K562 (cell line): ENCODE data around the gene RPL34. TPM values are rescaled to one million over a fixed set of nuclear protein-coding genes. Genes with fewer than 3 reads are reported as not detected.

ENCODE experiments used
- ELF4 ChIP-seq: fragments of 450-650 bp; formaldehyde crosslinking; IDR thresholded peaks from 2 replicates; pipeline ENCODE4 v1.4.0; 2022; ENCODE audit warnings: missing genetic modification characterization
- KHSRP ChIP-seq: fragments of 450-650 bp; IDR thresholded peaks from 2 replicates; pipeline ENCODE4 v1.6.1; 2017
- OTX1 ChIP-seq: fragments of 450-650 bp; formaldehyde crosslinking; IDR thresholded peaks from 2 replicates; pipeline ENCODE4 v1.4.0; 2022; ENCODE audit warnings: mild to moderate bottlenecking
- PCBP2 ChIP-seq: fragments of 200-400 bp; formaldehyde crosslinking; IDR thresholded peaks from 2 replicates; pipeline ENCODE4 v1.6.1; 2018; ENCODE audit warnings: low read length, low read depth, mild to moderate bottlenecking, moderate library complexity; ENCODE audit not compliant: poor library complexity, severe bottlenecking
- SUPT5H ChIP-seq: fragments of 450-650 bp; IDR thresholded peaks from 2 replicates; pipeline ENCODE4 v1.6.1; 2016
- polyA plus RNA-seq, 8 experiments: library from polyadenylated mRNA; depleted of rRNA in 4 of 8; stranded (reverse) in 5 of 8; unstranded in 3 of 8; fragments of >200 nt; fragmentation: Nextera tagmentation in 2 of 8; fragmentation: Illumina TruSeq in 1 of 8; extraction: Ambion mirVana in 2 of 8; extraction: Trizol in 1 of 8; gene quantifications; 2 replicates each; pipeline versions ENCODE4 v1.2.1 to v1.2.3, GENCODE V29; 2011 to 2014; ENCODE audit warnings: inconsistent platforms in 1 of 8, missing spikeins in 1 of 8
- total RNA-seq, 7 experiments: library from RNA; depleted of rRNA in 6 of 7; stranded (reverse); fragments of >200 nt in 6 of 7; fragmentation: Illumina TruSeq in 2 of 7; extraction: Trizol in 2 of 7; gene quantifications; 2 replicates each; pipeline versions ENCODE4 v1.2.1 to v1.2.3, GENCODE V29; 2011 to 2021; ENCODE audit warnings: low replicate concordance in 1 of 7
- TF ChIP-seq, protein P1 (sequence below), 2 experiments: fragments of 450-650 bp; formaldehyde crosslinking in 1 of 2; IDR thresholded peaks; 2 replicates each; pipeline versions ENCODE4 v1.4.0 to v1.6.1; 2014 to 2020; ENCODE audit warnings: mild to moderate bottlenecking in 2 of 2, borderline replicate concordance in 1 of 2, low read depth in 1 of 2
- TF ChIP-seq, protein P2 (sequence below): fragments of 450-650 bp; formaldehyde crosslinking; IDR thresholded peaks from 2 replicates; pipeline ENCODE4 v1.4.0; 2022; ENCODE audit warnings: missing genetic modification characterization
- TF ChIP-seq, protein P3 (sequence below): fragments of 450-650 bp; formaldehyde crosslinking; IDR thresholded peaks from 2 replicates; pipeline ENCODE4 v1.4.0; 2022; ENCODE audit warnings: missing genetic modification characterization
- TF ChIP-seq, protein P4 (sequence below): sonication (generic); formaldehyde crosslinking; IDR thresholded peaks from 2 replicates; pipeline ENCODE4 v1.8.0; 2023; ENCODE audit warnings: missing genetic modification reagents, mild to moderate bottlenecking, borderline replicate concordance

Gene RPL34
- total and polyA plus RNA-seq, 9 of the 15 experiments (the other 6 are each of a cell fraction or from before 2014, with no cell fraction given): 1,612 to 4,502 (median 2,593) TPM

DNA sequence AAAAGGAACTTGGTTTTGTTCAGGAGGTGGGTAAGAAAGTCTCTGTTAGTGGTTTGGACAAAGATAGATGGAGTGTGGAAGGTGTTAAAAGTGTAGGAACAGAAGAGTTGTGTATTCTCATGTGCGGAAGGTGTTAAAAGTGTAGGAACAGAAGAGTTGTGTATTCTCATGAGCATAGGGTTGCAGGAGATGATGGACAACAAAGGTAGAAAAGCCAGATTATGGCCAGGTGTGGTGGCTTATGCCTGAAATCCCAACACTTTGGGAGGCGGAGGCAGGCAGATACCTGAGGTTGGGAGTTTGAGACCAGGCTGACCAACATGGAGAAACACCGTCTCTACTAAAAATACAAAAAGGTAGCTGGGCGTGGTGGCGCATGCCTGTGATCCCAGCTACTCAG is 2.5 kb downstream of the RPL34 start (continued):
- TF ChIP-seq, protein P1, sequence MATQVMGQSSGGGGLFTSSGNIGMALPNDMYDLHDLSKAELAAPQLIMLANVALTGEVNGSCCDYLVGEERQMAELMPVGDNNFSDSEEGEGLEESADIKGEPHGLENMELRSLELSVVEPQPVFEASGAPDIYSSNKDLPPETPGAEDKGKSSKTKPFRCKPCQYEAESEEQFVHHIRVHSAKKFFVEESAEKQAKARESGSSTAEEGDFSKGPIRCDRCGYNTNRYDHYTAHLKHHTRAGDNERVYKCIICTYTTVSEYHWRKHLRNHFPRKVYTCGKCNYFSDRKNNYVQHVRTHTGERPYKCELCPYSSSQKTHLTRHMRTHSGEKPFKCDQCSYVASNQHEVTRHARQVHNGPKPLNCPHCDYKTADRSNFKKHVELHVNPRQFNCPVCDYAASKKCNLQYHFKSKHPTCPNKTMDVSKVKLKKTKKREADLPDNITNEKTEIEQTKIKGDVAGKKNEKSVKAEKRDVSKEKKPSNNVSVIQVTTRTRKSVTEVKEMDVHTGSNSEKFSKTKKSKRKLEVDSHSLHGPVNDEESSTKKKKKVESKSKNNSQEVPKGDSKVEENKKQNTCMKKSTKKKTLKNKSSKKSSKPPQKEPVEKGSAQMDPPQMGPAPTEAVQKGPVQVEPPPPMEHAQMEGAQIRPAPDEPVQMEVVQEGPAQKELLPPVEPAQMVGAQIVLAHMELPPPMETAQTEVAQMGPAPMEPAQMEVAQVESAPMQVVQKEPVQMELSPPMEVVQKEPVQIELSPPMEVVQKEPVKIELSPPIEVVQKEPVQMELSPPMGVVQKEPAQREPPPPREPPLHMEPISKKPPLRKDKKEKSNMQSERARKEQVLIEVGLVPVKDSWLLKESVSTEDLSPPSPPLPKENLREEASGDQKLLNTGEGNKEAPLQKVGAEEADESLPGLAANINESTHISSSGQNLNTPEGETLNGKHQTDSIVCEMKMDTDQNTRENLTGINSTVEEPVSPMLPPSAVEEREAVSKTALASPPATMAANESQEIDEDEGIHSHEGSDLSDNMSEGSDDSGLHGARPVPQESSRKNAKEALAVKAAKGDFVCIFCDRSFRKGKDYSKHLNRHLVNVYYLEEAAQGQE (IDR thresholded peaks at IDR 0.05; ENCODE audit: borderline replicate concordance): no peak
- TF ChIP-seq, protein P1 (CRISPR knock-in tag; IDR thresholded peaks at IDR 0.05; ENCODE audit: low read depth): no peak
- TF ChIP-seq PCBP2: no peak
- no peak for TF ChIP-seq KHSRP
- TF ChIP-seq, protein P2, sequence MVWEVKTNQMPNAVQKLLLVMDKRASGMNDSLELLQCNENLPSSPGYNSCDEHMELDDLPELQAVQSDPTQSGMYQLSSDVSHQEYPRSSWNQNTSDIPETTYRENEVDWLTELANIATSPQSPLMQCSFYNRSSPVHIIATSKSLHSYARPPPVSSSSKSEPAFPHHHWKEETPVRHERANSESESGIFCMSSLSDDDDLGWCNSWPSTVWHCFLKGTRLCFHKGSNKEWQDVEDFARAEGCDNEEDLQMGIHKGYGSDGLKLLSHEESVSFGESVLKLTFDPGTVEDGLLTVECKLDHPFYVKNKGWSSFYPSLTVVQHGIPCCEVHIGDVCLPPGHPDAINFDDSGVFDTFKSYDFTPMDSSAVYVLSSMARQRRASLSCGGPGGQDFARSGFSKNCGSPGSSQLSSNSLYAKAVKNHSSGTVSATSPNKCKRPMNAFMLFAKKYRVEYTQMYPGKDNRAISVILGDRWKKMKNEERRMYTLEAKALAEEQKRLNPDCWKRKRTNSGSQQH (CRISPR knock-in tag): 0 out of 2 replicates have a peak, but pooled peaks have one; percentile 42
- no peak for TF ChIP-seq ELF4 (CRISPR knock-in tag)
- TF ChIP-seq, protein P3, sequence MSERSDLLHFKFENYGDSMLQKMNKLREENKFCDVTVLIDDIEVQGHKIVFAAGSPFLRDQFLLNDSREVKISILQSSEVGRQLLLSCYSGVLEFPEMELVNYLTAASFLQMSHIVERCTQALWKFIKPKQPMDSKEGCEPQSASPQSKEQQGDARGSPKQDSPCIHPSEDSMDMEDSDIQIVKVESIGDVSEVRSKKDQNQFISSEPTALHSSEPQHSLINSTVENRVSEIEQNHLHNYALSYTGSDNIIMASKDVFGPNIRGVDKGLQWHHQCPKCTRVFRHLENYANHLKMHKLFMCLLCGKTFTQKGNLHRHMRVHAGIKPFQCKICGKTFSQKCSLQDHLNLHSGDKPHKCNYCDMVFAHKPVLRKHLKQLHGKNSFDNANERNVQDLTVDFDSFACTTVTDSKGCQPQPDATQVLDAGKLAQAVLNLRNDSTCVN (CRISPR knock-in tag): 0 out of 2 replicates have a peak, but pooled peaks have one; percentile 60
- TF ChIP-seq SUPT5H: peak; percentile 33; the same call in 1 of the 2 replicates
- TF ChIP-seq, protein P4, sequence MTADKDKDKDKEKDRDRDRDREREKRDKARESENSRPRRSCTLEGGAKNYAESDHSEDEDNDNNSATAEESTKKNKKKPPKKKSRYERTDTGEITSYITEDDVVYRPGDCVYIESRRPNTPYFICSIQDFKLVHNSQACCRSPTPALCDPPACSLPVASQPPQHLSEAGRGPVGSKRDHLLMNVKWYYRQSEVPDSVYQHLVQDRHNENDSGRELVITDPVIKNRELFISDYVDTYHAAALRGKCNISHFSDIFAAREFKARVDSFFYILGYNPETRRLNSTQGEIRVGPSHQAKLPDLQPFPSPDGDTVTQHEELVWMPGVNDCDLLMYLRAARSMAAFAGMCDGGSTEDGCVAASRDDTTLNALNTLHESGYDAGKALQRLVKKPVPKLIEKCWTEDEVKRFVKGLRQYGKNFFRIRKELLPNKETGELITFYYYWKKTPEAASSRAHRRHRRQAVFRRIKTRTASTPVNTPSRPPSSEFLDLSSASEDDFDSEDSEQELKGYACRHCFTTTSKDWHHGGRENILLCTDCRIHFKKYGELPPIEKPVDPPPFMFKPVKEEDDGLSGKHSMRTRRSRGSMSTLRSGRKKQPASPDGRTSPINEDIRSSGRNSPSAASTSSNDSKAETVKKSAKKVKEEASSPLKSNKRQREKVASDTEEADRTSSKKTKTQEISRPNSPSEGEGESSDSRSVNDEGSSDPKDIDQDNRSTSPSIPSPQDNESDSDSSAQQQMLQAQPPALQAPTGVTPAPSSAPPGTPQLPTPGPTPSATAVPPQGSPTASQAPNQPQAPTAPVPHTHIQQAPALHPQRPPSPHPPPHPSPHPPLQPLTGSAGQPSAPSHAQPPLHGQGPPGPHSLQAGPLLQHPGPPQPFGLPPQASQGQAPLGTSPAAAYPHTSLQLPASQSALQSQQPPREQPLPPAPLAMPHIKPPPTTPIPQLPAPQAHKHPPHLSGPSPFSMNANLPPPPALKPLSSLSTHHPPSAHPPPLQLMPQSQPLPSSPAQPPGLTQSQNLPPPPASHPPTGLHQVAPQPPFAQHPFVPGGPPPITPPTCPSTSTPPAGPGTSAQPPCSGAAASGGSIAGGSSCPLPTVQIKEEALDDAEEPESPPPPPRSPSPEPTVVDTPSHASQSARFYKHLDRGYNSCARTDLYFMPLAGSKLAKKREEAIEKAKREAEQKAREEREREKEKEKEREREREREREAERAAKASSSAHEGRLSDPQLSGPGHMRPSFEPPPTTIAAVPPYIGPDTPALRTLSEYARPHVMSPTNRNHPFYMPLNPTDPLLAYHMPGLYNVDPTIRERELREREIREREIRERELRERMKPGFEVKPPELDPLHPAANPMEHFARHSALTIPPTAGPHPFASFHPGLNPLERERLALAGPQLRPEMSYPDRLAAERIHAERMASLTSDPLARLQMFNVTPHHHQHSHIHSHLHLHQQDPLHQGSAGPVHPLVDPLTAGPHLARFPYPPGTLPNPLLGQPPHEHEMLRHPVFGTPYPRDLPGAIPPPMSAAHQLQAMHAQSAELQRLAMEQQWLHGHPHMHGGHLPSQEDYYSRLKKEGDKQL: no peak
- 0 out of 2 replicates have a peak, but pooled peaks have one; percentile 51 for TF ChIP-seq OTX1
